MG63 (cell line): ENCODE measurements around the gene C10orf71. TPM values are rescaled to one million over a fixed set of nuclear protein-coding genes. Genes with fewer than 3 reads are reported as not detected.

Experiments used
- DNase-seq: peaks from one replicate; pipeline ENCODE4 v3.0.0-alpha.2; 2020
- H3K27me3 ChIP-seq: fragments of 250-450 bp; sonication (Bioruptor Pico); 2 replicates; pipeline ENCODE4 v1.5.1; 2020; ENCODE audit warnings: mild to moderate bottlenecking, moderate library complexity
- H3K36me3 ChIP-seq: fragments of 250-450 bp; sonication (Bioruptor Pico); 2 replicates; pipeline ENCODE4 v1.5.1; 2020; ENCODE audit warnings: mild to moderate bottlenecking, moderate library complexity
- H3K4me3 ChIP-seq: fragments of 250-450 bp; sonication (Bioruptor Pico); 2 replicates; pipeline ENCODE4 v1.5.1; 2020; ENCODE audit warnings: mild to moderate bottlenecking, moderate library complexity
- H3K9me3 ChIP-seq: fragments of 250-450 bp; sonication (Bioruptor Pico); 2 replicates; pipeline ENCODE4 v1.5.1; 2020; ENCODE audit warnings: mild to moderate bottlenecking, moderate library complexity
- total RNA-seq: library from RNA; depleted of rRNA; stranded (reverse); fragments of >200 nt; shearing (Covaris generic); gene quantifications from 2 replicates; pipeline ENCODE4 v1.2.3, GENCODE V29; 2014; ENCODE audit warnings: low replicate concordance

C10orf71 gene
- total RNA-seq, 1 experiment from 2014 or later: not detected

DNA sequence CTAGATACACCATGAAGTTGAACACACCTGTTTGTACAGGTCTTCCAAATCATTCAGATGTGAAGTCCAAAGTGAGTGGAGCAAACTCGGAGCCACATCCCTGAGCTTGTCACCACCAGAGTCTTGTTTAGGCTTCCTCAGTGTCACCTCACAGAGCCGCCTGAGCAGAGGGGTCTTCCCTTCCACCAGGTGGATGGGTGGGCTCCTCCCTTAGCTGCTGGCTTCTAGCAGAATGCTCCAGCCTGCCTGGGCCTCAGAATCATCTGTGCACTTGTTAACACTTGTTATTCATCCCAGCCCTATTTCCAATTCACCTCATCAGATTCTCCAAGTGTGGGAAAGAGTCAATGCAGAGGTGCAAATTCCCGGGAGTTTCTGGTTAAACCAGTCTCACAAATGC is 32.5 kb downstream of the C10orf71 start:
- no peak overlapping the region for H3K4me3 ChIP-seq
- H3K9me3 ChIP-seq: no peaks in the 10 kb centered on the region
- H3K36me3 ChIP-seq: no peaks in the 10 kb centered on the region
- no peak for DNase-seq
- H3K27me3 ChIP-seq: peaks cover 3% of the 10 kb centered on the region; the same call in 1 of the 2 replicates

DNA sequence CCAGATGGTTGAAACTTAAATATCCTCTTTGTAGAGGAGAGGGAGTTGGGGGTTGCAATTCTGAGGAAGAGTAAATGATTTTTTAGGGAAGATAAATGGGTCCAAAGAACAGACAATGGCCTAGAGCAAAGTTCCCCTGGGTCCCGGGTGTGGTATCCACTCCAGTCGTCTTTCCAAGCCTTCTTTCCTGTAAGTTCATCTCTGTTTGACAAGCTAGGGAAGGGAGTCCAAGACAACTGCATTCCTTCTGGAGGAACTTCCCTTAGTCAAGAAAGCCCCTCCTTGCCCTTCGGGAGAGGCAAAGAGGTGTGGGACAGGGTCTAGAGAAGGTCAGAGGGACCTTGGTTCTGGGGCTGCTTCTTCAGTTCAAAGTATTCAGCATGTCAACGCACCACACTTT is 33.4 kb downstream of the C10orf71 start:
- Histone ChIP-seq H3K4me3 (no peak overlapping the region), H3K27me3 (peaks cover 8% of the 10 kb centered on the region; the same call in 1 of the 2 replicates), H3K9me3 (no peaks in the 10 kb centered on the region), H3K36me3 (no peaks in the 10 kb centered on the region)
- no peak for DNase-seq

DNA sequence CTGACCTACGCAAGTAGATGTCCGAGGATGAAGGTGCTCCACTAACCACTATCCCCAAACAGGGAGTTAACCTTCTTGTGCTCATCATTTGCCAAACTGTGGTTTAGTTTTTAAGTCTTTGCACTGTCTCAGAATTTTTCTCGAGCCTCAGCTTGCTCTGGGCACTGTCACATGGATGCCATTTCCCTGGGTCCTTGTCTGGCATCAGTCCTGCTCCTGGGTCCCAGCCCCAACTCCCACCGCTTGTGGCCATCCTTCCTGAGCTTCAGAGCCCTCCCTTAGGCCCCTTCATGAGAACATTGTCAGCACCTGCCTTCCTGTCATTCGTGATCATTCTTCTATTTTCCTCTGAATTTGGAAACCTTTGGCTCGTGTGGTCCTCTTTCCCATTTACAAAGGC is 33.8 kb downstream of the C10orf71 start:
- Histone ChIP-seq H3K27me3 (peaks cover 8% of the 10 kb centered on the region; the same call in 1 of the 2 replicates), H3K36me3 (no peaks in the 10 kb centered on the region), H3K9me3 (no peaks in the 10 kb centered on the region), H3K4me3 (no peak overlapping the region)
- no peak for DNase-seq

DNA sequence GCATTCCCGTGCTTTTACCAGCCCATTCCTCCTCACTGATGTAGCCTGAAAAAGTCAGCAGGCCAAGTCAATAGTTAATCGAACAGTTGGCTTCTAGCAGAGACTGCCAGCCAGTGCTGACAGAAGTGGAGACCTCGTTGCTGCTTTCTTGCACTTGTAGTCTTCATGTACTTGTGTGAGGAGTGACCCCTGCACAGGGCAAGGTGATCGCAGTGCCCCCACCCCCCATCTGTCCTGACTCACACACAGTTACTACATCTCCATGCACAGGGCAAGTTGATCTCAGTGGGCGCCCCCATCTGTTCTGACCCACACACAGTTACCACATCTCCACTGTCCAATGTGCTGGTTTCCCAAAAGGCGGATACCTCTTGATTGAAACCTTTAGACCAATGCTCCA is 34.2 kb downstream of the C10orf71 start:
- no peak overlapping the region for H3K4me3 ChIP-seq
- DNase-seq: no peak
- H3K9me3 ChIP-seq: no peaks in the 10 kb centered on the region
- no peaks in the 10 kb centered on the region for H3K36me3 ChIP-seq
- H3K27me3 ChIP-seq: peaks cover 8% of the 10 kb centered on the region; the same call in 1 of the 2 replicates

DNA sequence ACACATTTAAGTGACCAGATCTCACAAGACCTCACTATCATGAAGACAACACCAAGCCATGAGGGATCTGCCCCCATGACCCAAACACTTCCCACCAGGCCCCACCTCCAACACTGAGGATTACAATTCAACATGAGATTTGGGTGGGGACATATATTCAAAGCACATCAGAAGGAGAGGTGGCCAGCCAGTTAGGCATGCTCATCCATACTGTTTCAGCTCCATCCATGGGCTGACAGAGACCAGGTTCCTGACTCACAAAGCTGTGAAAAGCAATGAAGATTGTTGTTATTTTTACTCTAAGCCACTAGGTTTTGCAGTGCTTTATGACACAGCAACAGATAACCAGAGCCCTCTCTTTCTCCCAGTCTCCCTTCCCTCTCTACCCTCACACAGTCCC is 36.0 kb downstream of the C10orf71 start:
- Histone ChIP-seq H3K4me3 (no peak overlapping the region), H3K9me3 (no peaks in the 10 kb centered on the region; the same call in 1 of the 2 replicates), H3K36me3 (no peaks in the 10 kb centered on the region), H3K27me3 (peaks cover 8% of the 10 kb centered on the region; the same call in 1 of the 2 replicates)
- no peak for DNase-seq

DNA sequence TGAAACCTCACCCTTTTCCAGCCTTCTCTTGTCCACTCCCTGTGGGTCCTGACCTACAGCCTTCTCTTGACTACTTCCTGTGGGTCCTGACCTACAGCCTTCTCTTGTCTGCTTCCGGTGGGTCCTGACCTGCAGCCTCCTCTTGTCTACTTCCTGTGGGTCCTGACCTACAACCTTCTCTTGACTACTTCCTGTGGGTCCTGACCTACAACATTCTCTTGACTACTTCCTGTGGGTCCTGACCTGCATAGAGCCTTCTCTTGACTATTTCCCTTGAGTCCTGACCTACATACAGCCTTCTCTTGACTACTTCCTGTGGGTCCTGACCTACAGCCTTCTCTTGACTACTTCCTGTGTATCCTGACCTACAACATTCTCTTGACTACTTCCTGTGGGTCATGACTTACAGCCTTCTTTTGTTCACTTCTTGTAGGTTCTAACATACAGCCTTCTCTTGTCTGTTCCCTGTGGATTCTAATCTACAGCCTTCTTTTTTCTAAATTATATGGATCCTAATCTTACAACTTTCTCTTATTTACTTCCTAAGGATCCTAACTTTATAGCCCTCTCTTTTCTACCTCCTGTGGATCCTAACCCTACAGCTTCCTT is 36.5 kb downstream of the C10orf71 start:
- H3K9me3 ChIP-seq: no peaks in the 10 kb centered on the region; the same call in 1 of the 2 replicates
- DNase-seq: no peak
- H3K27me3 ChIP-seq: peaks cover 8% of the 10 kb centered on the region; the same call in 1 of the 2 replicates
- no peaks in the 10 kb centered on the region for H3K36me3 ChIP-seq
- H3K4me3 ChIP-seq: no peak overlapping the region

DNA sequence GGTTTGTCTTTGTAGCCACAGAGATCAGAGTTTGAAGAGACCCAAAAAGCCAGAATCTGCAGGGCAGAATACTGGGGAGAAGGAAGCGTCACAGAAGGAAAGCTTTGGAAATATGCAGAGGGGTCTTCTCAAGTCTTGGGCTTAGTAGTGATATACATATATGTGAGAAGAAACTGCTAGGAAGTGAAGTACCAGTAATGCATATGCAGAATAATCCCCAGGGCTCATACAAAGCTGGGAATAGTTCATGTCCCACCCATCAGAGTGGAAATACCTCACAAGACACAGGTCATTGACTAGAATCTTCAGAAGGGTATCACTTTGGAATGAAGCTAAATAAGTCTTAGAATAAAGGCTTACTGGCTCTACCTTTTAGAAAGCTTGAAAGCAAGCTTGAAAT is 39.6 kb downstream of the C10orf71 start:
- Histone ChIP-seq H3K4me3 (no peak overlapping the region), H3K27me3 (peaks cover 5% of the 10 kb centered on the region; the same call in 1 of the 2 replicates), H3K9me3 (no peaks in the 10 kb centered on the region; the same call in 1 of the 2 replicates), H3K36me3 (no peaks in the 10 kb centered on the region)
- no peak for DNase-seq

DNA sequence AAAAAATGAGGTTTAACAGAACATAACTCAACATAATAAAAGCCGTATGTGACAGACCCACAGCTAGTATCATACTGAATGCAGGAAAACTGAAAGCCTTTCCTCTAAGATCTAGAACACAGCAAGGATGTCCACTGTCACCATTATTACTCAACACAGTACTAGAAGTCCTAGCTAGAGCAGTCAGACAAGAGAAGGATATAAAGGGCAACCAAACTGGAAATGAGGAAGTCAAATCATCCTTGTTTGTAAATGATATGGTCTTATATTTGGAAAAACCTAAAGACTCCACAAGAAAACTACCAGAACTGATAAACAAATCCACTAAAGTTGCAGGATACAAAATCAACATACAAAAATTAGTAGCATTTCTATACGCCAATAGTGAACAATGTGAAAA is 45.9 kb downstream of the C10orf71 start:
- Histone ChIP-seq H3K4me3 (no peak overlapping the region), H3K9me3 (peaks cover 2% of the 10 kb centered on the region; the same call in 1 of the 2 replicates), H3K27me3 (peaks cover 6% of the 10 kb centered on the region), H3K36me3 (no peaks in the 10 kb centered on the region)
- DNase-seq: no peak

DNA sequence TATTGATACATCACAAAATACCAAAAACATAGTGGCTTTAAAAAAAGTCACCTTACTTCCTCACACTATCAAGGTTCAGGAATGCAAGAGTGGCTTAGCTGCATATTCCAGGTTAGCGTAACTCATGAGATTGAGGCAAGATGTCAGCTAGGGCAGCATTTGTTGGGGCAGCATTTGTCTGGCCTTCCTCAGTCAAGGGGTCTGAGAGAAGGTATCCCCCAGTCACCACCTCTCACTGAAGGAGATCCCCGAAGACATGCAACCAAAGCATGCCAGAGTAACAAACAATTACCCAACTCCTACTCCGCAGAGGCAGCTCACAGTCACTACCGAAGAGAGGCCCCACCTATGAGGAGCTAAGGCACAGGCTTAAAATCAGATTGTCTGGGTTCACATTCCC is 48.4 kb downstream of the C10orf71 start:
- no peak for DNase-seq
- Histone ChIP-seq H3K27me3 (peaks cover 6% of the 10 kb centered on the region), H3K9me3 (peaks cover 7% of the 10 kb centered on the region; the same call in 1 of the 2 replicates), H3K4me3 (no peak overlapping the region), H3K36me3 (no peaks in the 10 kb centered on the region)

DNA sequence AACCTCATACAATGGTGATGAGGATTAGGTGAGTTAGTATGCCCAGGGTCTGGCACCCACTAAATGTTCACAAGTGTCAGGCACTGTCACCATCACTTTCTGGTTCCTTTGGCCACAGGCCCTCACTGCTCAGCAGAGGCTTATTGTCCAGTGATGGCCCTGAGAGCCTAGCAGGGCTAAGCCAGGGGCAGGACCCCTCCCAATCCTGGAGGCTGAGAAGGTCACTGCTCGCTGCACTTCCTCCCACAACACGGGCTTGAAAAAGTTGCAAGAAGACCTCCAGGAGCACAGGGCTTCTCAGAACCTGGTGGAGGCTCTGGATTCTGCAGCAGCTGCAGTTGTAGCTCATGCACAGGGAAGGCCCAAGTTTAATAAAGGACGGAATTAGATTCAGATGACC is 48.9 kb downstream of the C10orf71 start:
- DNase-seq: no peak
- H3K9me3 ChIP-seq: peaks cover 7% of the 10 kb centered on the region; the same call in 1 of the 2 replicates

DNA sequence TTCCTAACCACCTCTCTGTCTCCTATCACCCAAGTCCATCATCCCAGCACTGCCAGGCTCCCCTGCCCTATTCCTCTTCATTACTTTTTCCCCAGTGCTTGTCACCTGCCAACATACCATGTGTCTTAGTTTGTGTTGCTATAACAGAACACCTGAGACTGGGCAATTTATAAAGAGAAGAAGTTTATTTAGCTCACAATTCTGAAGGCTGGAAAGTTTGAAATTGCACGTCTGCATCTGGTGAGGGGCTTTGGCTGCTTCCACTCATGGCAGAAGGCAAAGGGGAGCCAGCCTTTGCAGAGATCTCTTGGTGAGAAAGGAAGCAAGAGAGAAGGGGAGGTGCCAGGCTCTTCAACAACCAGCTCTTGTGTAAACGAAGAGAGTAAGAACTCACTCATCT is 49.6 kb downstream of the C10orf71 start:
- H3K9me3 ChIP-seq: peaks cover 7% of the 10 kb centered on the region; the same call in 1 of the 2 replicates

More for the DNA sequence above, 48.9 kb downstream of the C10orf71 start:
- H3K36me3 ChIP-seq: no peaks in the 10 kb centered on the region
- H3K27me3 ChIP-seq: peaks cover 6% of the 10 kb centered on the region
- H3K4me3 ChIP-seq: no peak overlapping the region

DNA sequence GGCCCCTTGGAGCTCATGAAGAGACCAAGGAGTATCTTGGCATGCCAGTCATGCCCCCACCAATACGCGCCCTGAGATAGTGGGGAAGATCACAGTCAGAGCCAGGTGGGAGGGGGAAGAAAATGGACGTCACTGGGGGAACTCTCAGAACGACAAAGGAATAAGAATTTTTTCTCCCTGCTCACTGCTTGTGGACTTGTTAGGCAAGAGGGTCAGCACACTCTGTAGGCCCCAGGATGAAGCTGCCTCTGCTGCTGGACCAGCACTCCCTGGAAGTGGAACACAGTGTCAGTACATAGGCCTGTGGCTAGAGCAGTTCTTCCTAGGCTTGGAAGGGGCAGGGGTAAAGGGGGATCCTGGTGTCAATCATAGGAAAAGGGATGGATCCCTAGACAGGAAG is 50.4 kb downstream of the C10orf71 start:
- Histone ChIP-seq H3K9me3 (peaks cover 7% of the 10 kb centered on the region; the same call in 1 of the 2 replicates), H3K27me3 (peaks cover 6% of the 10 kb centered on the region), H3K36me3 (no peaks in the 10 kb centered on the region), H3K4me3 (no peak overlapping the region)
- DNase-seq: no peak

More for the DNA sequence above, 49.6 kb downstream of the C10orf71 start:
- Histone ChIP-seq H3K4me3 (no peak overlapping the region), H3K36me3 (no peaks in the 10 kb centered on the region), H3K27me3 (peaks cover 6% of the 10 kb centered on the region)
- no peak for DNase-seq

DNA sequence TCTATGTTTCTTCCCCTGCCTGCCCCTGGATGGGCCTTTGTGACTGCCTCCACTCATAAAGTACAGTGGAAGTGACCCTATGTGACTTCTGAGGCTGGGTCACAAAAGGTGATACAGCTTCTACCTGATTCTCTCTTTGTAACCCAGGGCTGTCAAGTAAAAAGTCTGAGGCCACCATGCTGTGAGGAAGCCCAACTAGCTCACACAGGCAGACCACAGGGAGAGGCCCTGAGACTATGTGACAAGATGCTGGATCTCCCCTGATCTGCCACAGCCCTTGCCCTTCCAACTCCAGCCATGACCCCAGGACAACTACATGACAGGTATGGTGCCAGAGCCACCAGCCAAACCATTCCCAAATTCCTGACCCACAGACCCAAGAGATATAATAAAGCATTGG is 51.2 kb downstream of the C10orf71 start:
- DNase-seq: no peak

DNA sequence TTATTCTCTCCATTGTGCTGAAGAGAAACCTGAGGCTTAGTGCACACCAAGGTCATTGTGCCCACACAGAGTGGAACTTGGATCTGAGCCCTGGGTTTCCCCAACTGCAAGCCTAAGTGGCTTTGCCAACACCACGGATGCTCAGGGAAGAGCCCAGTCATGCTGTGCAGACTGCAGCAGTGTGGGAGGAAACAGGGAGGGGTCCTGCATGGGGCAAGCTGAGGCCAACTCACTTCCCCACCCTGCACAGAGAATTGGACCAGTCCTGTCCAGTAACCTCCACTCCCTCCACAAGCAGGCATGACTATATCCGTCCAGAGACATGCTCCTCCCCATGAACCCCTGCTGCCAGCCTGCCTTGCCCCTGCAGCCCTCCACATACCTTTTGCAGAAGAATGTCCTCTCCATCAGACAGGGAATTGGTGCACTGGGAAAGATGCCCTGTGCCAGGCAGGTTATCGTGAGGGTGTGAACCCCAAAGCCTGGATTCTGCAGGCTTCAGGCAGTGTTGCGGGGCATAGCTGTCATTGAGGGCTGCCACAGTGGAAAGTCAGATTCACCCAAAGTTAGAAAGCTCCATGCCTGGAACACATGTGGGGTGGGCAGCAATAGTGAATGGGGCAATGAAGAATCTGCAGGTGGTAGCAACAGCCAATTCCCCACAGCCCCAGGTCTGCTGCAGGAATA is 52.0 kb downstream of the C10orf71 start:
- no peaks in the 10 kb centered on the region for H3K36me3 ChIP-seq
- no peak for DNase-seq
- no peak overlapping the region for H3K4me3 ChIP-seq
- peaks cover 5% of the 10 kb centered on the region; the same call in 1 of the 2 replicates for H3K9me3 ChIP-seq
- no peaks in the 10 kb centered on the region; the same call in 1 of the 2 replicates for H3K27me3 ChIP-seq

More for the DNA sequence above, 51.2 kb downstream of the C10orf71 start:
- peaks cover 7% of the 10 kb centered on the region; the same call in 1 of the 2 replicates for H3K9me3 ChIP-seq
- H3K4me3 ChIP-seq: no peak overlapping the region
- peaks cover 6% of the 10 kb centered on the region for H3K27me3 ChIP-seq
- no peaks in the 10 kb centered on the region for H3K36me3 ChIP-seq

DNA sequence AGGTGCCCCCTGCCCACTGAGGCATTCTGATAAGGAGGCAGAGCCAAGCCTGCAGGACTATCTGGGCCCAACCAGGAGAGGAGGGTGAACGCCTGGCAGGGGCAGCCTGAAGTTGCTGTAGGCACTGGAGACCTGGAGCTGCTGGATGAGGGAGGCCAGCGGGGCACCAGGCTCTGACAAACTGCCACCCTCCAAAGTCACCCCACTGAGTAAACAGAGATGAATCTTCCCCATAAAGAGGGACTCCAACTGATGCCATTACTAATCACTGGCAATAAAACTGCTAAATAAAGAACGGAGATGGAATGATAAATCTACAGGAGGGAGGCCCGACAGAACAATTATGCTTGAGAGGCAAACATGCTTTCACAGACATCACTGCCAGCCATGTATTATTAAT is 52.7 kb downstream of the C10orf71 start:
- DNase-seq: no peak

DNA sequence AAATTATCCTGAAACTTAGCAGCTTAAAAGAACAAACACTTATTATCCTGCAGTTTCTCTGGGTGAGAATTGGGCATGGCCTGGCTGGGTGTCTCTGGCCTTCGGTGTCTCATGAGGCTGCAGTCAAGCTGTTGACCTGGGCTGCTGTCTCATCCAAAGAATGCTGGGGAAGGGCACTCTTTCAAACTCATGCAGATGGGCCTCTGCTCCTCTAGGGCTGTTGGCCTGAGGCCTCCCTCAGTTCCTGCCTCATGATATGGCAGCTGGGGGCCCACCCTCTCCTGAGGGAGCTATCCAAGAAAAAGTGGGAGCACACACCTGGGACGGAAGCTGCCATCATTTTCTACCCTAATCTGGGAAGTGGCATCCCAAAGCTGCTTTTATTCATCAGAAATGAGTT is 53.4 kb downstream of the C10orf71 start:
- Histone ChIP-seq H3K9me3 (peaks cover 5% of the 10 kb centered on the region; the same call in 1 of the 2 replicates), H3K4me3 (no peak overlapping the region), H3K27me3 (no peaks in the 10 kb centered on the region), H3K36me3 (no peaks in the 10 kb centered on the region)
- no peak for DNase-seq

More for the DNA sequence above, 52.7 kb downstream of the C10orf71 start:
- Histone ChIP-seq H3K4me3 (no peak overlapping the region), H3K9me3 (peaks cover 5% of the 10 kb centered on the region; the same call in 1 of the 2 replicates), H3K36me3 (no peaks in the 10 kb centered on the region), H3K27me3 (no peaks in the 10 kb centered on the region)
